ENCODE measurements around the gene CD28.

- no peak for TF ChIP-seq CTCF (IDR thresholded peaks at IDR 0.05)
- no peak for TF ChIP-seq POLR2A (IDR thresholded peaks at IDR 0.05)
These were observed 23.8 kb downstream of the CD28 start for GRCh38 chr2:203730076-203730729.
